Activated CD4-positive, alpha-beta T cell treated with anti-CD3 and anti-CD28 coated beads, Interleukin-2, amount 10 ng/mL, durations not matched to agents 7 days and 5 days (primary cell): ENCODE data around the gene RABGAP1. TPM values are rescaled to one million over a fixed set of nuclear protein-coding genes. Genes with fewer than 3 reads are reported as not detected.
A peak's percentile ranks its signal among the peaks of the same experiment; 100 is the strongest.

Source experiments
- CTCF ChIA-PET: fragments of 350-600 bp; sonication (Branson Sonifier 250); formaldehyde crosslinking; loops from one replicate; lab custom pipeline; 2021; ENCODE audit warnings: antibody characterized with exemption; lab: Charles Lee
- POLR2A ChIA-PET: fragments of 350-600 bp; sonication (Branson Sonifier 250); formaldehyde crosslinking; loops from one replicate; lab custom pipeline; 2021; ENCODE audit warnings: antibody characterized with exemption; lab: Charles Lee
- DNase-seq: peaks from one replicate; pipeline ENCODE4 v3.0.0-alpha.2; 2020
- H3K27ac Mint-ChIP-seq: one replicate; pipeline ENCODE4 v1.8.0; 2021; ENCODE audit warnings: mild to moderate bottlenecking, moderate library complexity, mixed read lengths
- H3K27me3 Mint-ChIP-seq: one replicate; pipeline ENCODE4 v1.8.0; 2021; ENCODE audit warnings: mixed read lengths
- H3K36me3 Mint-ChIP-seq: one replicate; pipeline ENCODE4 v1.8.0; 2021; ENCODE audit warnings: low read depth, mixed read lengths
- H3K4me1 Mint-ChIP-seq: one replicate; pipeline ENCODE4 v1.8.0; 2021; ENCODE audit warnings: mixed read lengths
- H3K4me3 Mint-ChIP-seq: one replicate; pipeline ENCODE4 v1.8.0; 2021; ENCODE audit warnings: mild to moderate bottlenecking, moderate library complexity, mixed read lengths
- H3K9me3 Mint-ChIP-seq: one replicate; pipeline ENCODE4 v1.8.0; 2021; ENCODE audit warnings: mixed read lengths
- total RNA-seq, 2 experiments: library from RNA; stranded (reverse); gene quantifications; one replicate each; pipeline ENCODE4 v1.2.3, GENCODE V29; 2021

Gene RABGAP1
- total RNA-seq, 2 experiments from 2014 or later: 28.4 to 32.9 TPM

GRCh38 chr9:122949696-122950095 lies 8.9 kb downstream of the RABGAP1 start:
- H3K36me3 Mint-ChIP-seq: peaks cover 11% of the 10 kb centered on the region
- H3K4me1 Mint-ChIP-seq: peaks cover 38% of the 10 kb centered on the region
- H3K27ac Mint-ChIP-seq: no peak overlapping the region
- DNase-seq: no peak
- POLR2A ChIA-PET: no interaction called here
- H3K27me3 Mint-ChIP-seq: no peaks in the 10 kb centered on the region
- CTCF ChIA-PET: interaction anchor here (0.9 kb wide), 1 partner anchor 21 kb away, joined by 3 read pairs; no protein-coding TSS in a partner anchor
- no peaks in the 10 kb centered on the region for H3K9me3 Mint-ChIP-seq
- no peak overlapping the region for H3K4me3 Mint-ChIP-seq

- ChIA-PET POLR2A (no interaction called here), CTCF (no interaction called here)
- H3K4me3 Mint-ChIP-seq: no peak overlapping the region
- no peaks in the 10 kb centered on the region for H3K9me3 Mint-ChIP-seq
- DNase-seq: no peak
- H3K4me1 Mint-ChIP-seq: peaks cover 34% of the 10 kb centered on the region
- H3K27ac Mint-ChIP-seq: no peak overlapping the region
- H3K27me3 Mint-ChIP-seq: no peaks in the 10 kb centered on the region
- H3K36me3 Mint-ChIP-seq: peaks cover 9% of the 10 kb centered on the region
Measured at GRCh38 chr9:122950263-122950662, 9.4 kb downstream of the RABGAP1 start.

GRCh38 chr9:122951056-122951455 lies 10.2 kb downstream of the RABGAP1 start:
- ChIA-PET CTCF (no interaction called here), POLR2A (no interaction called here)
- Mint-ChIP-seq H3K4me3 (no peak overlapping the region), H3K27ac (no peak overlapping the region), H3K9me3 (no peaks in the 10 kb centered on the region), H3K27me3 (no peaks in the 10 kb centered on the region), H3K36me3 (peaks cover 7% of the 10 kb centered on the region), H3K4me1 (peaks cover 26% of the 10 kb centered on the region)
- DNase-seq: no peak

GRCh38 chr9:122954253-122954691 lies 13.5 kb downstream of the RABGAP1 start:
- CTCF ChIA-PET: no interaction called here
- Mint-ChIP-seq H3K36me3 (peaks cover 12% of the 10 kb centered on the region), H3K9me3 (no peaks in the 10 kb centered on the region), H3K4me1 (peaks cover 7% of the 10 kb centered on the region), H3K4me3 (no peak overlapping the region), H3K27me3 (no peaks in the 10 kb centered on the region), H3K27ac (no peak overlapping the region)
- POLR2A ChIA-PET: no interaction called here
- DNase-seq: no peak

GRCh38 chr9:122955961-122956360 lies 15.1 kb downstream of the RABGAP1 start:
- no peak for DNase-seq
- no peaks in the 10 kb centered on the region for H3K4me1 Mint-ChIP-seq
- peaks cover 20% of the 10 kb centered on the region for H3K36me3 Mint-ChIP-seq
- H3K4me3 Mint-ChIP-seq: no peak overlapping the region
- ChIA-PET POLR2A (no interaction called here), CTCF (interaction anchor here (0.9 to 1.0 kb wide), 2 partner anchors 35 to 136 kb away, joined by 4 to 5 read pairs; no protein-coding TSS in a partner anchor)
- H3K27ac Mint-ChIP-seq: no peak overlapping the region
- no peaks in the 10 kb centered on the region for H3K27me3 Mint-ChIP-seq
- H3K9me3 Mint-ChIP-seq: peaks cover 3% of the 10 kb centered on the region

- CTCF ChIA-PET: no interaction called here
- Mint-ChIP-seq H3K4me1 (no peaks in the 10 kb centered on the region), H3K36me3 (peaks cover 29% of the 10 kb centered on the region), H3K27ac (no peak overlapping the region), H3K4me3 (no peak overlapping the region), H3K27me3 (no peaks in the 10 kb centered on the region), H3K9me3 (peaks cover 3% of the 10 kb centered on the region)
- DNase-seq: no peak
- POLR2A ChIA-PET: no interaction called here
Measured at GRCh38 chr9:122961139-122961538, 20.3 kb downstream of the RABGAP1 start.

- no peaks in the 10 kb centered on the region for H3K27me3 Mint-ChIP-seq
- CTCF ChIA-PET: interaction anchor here (1.1 kb wide), 1 partner anchor 32 kb away, joined by 6 read pairs; no protein-coding TSS in a partner anchor
- H3K4me1 Mint-ChIP-seq: no peaks in the 10 kb centered on the region
- no peak overlapping the region for H3K27ac Mint-ChIP-seq
- peaks cover 15% of the 10 kb centered on the region for H3K36me3 Mint-ChIP-seq
- H3K4me3 Mint-ChIP-seq: no peak overlapping the region
- H3K9me3 Mint-ChIP-seq: no peaks in the 10 kb centered on the region
- POLR2A ChIA-PET: no interaction called here
- no peak for DNase-seq
Measured at GRCh38 chr9:122975196-122975595, 34.4 kb downstream of the RABGAP1 start.

GRCh38 chr9:122978601-122979000 lies 37.8 kb downstream of the RABGAP1 start:
- DNase-seq: no peak
- H3K9me3 Mint-ChIP-seq: no peaks in the 10 kb centered on the region
- H3K36me3 Mint-ChIP-seq: peaks cover 7% of the 10 kb centered on the region
- H3K27me3 Mint-ChIP-seq: no peaks in the 10 kb centered on the region
- H3K4me1 Mint-ChIP-seq: no peaks in the 10 kb centered on the region
- CTCF ChIA-PET: no interaction called here
- POLR2A ChIA-PET: no interaction called here
- no peak overlapping the region for H3K4me3 Mint-ChIP-seq
- no peak overlapping the region for H3K27ac Mint-ChIP-seq

- no peak overlapping the region for H3K27ac Mint-ChIP-seq
- CTCF ChIA-PET: no interaction called here
- H3K4me1 Mint-ChIP-seq: peaks cover 4% of the 10 kb centered on the region
- no peaks in the 10 kb centered on the region for H3K27me3 Mint-ChIP-seq
- POLR2A ChIA-PET: no interaction called here
- DNase-seq: no peak
- no peaks in the 10 kb centered on the region for H3K9me3 Mint-ChIP-seq
- peaks cover 13% of the 10 kb centered on the region for H3K36me3 Mint-ChIP-seq
- H3K4me3 Mint-ChIP-seq: no peak overlapping the region
Measured at GRCh38 chr9:122986010-122986409, 45.2 kb downstream of the RABGAP1 start.

GRCh38 chr9:122988141-122988540 lies 47.3 kb downstream of the RABGAP1 start:
- ChIA-PET POLR2A (no interaction called here), CTCF (no interaction called here)
- Mint-ChIP-seq H3K4me1 (peaks cover 5% of the 10 kb centered on the region), H3K36me3 (peaks cover 13% of the 10 kb centered on the region), H3K27ac (no peak overlapping the region), H3K4me3 (no peak overlapping the region), H3K27me3 (no peaks in the 10 kb centered on the region), H3K9me3 (no peaks in the 10 kb centered on the region)
- DNase-seq: no peak

GRCh38 chr9:122988920-122989621 lies 48.3 kb downstream of the RABGAP1 start:
- Mint-ChIP-seq H3K36me3 (peaks cover 13% of the 10 kb centered on the region), H3K27me3 (no peaks in the 10 kb centered on the region), H3K4me3 (no peak overlapping the region), H3K27ac (no peak overlapping the region), H3K4me1 (peaks cover 5% of the 10 kb centered on the region), H3K9me3 (no peaks in the 10 kb centered on the region)
- ChIA-PET POLR2A (no interaction called here), CTCF (interaction anchor here (0.6 kb wide), 1 partner anchor 48 kb away, joined by 3 read pairs; the partner anchor contains the start of gene RABGAP1)
- no peak for DNase-seq

- Mint-ChIP-seq H3K9me3 (no peaks in the 10 kb centered on the region), H3K36me3 (peaks cover 6% of the 10 kb centered on the region), H3K27me3 (no peaks in the 10 kb centered on the region), H3K4me1 (peaks cover 3% of the 10 kb centered on the region), H3K27ac (no peak overlapping the region), H3K4me3 (no peak overlapping the region)
- ChIA-PET CTCF (interaction anchor here (0.6 to 1.5 kb wide), 7 partner anchors 10 to 363 kb away, joined by 3 to 7 read pairs (median 4); no protein-coding TSS in a partner anchor), POLR2A (interaction anchor here (0.6 to 0.7 kb wide), 3 partner anchors 90 to 239 kb away, joined by 3 to 5 read pairs (median 4); no protein-coding TSS in a partner anchor)
- peak; percentile 46 for DNase-seq
Measured at GRCh38 chr9:122991370-122991830, 50.6 kb downstream of the RABGAP1 start.

GRCh38 chr9:122996586-122996985 lies 55.8 kb downstream of the RABGAP1 start:
- POLR2A ChIA-PET: no interaction called here

More at GRCh38 chr9:122996586-122996985, 55.8 kb downstream of the RABGAP1 start:
- no peak for DNase-seq
- Mint-ChIP-seq H3K4me3 (no peak overlapping the region), H3K27me3 (no peaks in the 10 kb centered on the region), H3K4me1 (peaks cover 5% of the 10 kb centered on the region), H3K27ac (no peak overlapping the region), H3K36me3 (peaks cover 15% of the 10 kb centered on the region), H3K9me3 (no peaks in the 10 kb centered on the region)
- CTCF ChIA-PET: no interaction called here
